ENCODE measurements around the gene VIPR2.

GRCh38 chr7:159083698-159084068, 61.0 kb downstream of the VIPR2 start:
- TF ChIP-seq, protein P1, sequence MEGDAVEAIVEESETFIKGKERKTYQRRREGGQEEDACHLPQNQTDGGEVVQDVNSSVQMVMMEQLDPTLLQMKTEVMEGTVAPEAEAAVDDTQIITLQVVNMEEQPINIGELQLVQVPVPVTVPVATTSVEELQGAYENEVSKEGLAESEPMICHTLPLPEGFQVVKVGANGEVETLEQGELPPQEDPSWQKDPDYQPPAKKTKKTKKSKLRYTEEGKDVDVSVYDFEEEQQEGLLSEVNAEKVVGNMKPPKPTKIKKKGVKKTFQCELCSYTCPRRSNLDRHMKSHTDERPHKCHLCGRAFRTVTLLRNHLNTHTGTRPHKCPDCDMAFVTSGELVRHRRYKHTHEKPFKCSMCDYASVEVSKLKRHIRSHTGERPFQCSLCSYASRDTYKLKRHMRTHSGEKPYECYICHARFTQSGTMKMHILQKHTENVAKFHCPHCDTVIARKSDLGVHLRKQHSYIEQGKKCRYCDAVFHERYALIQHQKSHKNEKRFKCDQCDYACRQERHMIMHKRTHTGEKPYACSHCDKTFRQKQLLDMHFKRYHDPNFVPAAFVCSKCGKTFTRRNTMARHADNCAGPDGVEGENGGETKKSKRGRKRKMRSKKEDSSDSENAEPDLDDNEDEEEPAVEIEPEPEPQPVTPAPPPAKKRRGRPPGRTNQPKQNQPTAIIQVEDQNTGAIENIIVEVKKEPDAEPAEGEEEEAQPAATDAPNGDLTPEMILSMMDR (IDR thresholded peaks at IDR 0.05) = no peak
- TF ChIP-seq EP300 (IDR thresholded peaks at IDR 0.05) = no peak

All from suprapubic skin (tissue), 3 donors.